OCI-LY3 (cell line): ENCODE data around the gene DNAH5.

Experiments used
- H2AFZ ChIP-seq: fragments of 200-600, 300-600 bp; shearing (Covaris generic); 2 replicates; pipeline ENCODE4 v1.6.0; 2014; ENCODE audit warnings: antibody characterized with exemption, low read depth, low read length
- H3K27ac ChIP-seq: fragments of 200-600, 300-600 bp; sonication (generic); 2 replicates; pipeline ENCODE4 v1.5.1; 2014; ENCODE audit warnings: mild to moderate bottlenecking, low read length, moderate library complexity, mixed read lengths
- H3K27me3 ChIP-seq: fragments of 200-600, 300-600 bp; sonication (generic); 2 replicates; pipeline ENCODE4 v1.6.1; 2014; ENCODE audit warnings: low read depth, low read length, mixed read lengths
- H3K36me3 ChIP-seq: fragments of 200-600, 300-600 bp; sonication (generic); replicated peaks from 2 replicates; pipeline ENCODE3; 2014; ENCODE audit warnings: low read depth, low read length, mixed read lengths
- H3K4me1 ChIP-seq: fragments of 300-600, 200-600 bp; sonication (generic); 2 replicates; pipeline ENCODE4 v1.6.1; 2014; ENCODE audit warnings: low read length, mixed read lengths
- H3K4me2 ChIP-seq: fragments of 200-600, 300-600 bp; sonication (generic); 2 replicates; pipeline ENCODE4 v1.6.1; 2014; ENCODE audit warnings: low read length, mixed read lengths
- H3K4me3 ChIP-seq: fragments of 300-600, 200-600 bp; sonication (generic); 2 replicates; pipeline ENCODE4 v1.5.1; 2014; ENCODE audit warnings: antibody characterized with exemption, mild to moderate bottlenecking, low read length, moderate library complexity
- H3K79me2 ChIP-seq: fragments of 300-600, 200-600 bp; shearing (Covaris generic); 2 replicates; pipeline ENCODE4 v1.6.1; 2014; ENCODE audit warnings: mild to moderate bottlenecking, low read length, mixed read lengths
- H3K9ac ChIP-seq: fragments of 300-600, 200-600 bp; shearing (Covaris generic); 2 replicates; pipeline ENCODE4 v1.6.0; 2014; ENCODE audit warnings: mild to moderate bottlenecking, low read length, moderate library complexity
- H3K9me3 ChIP-seq: fragments of 200-600, 300-600 bp; shearing (Covaris generic); 2 replicates; pipeline ENCODE4 v1.6.1; 2014; ENCODE audit warnings: low read length, mixed read lengths; ENCODE audit not compliant: insufficient read depth
- H4K20me1 ChIP-seq: fragments of 200-600, 300-600 bp; sonication (generic); 2 replicates; pipeline ENCODE4 v1.6.1; 2016; ENCODE audit warnings: low read length, mixed read lengths; ENCODE audit not compliant: insufficient read depth
- CTCF ChIP-seq: fragments of 200-600, 300-600 bp; sonication (generic); IDR thresholded peaks from 2 replicates; pipeline ENCODE4 v1.5.1; 2014; ENCODE audit warnings: antibody characterized with exemption, low read length, low read depth
- EZH2phosphoT487 ChIP-seq: fragments of 200-600 bp; shearing (Covaris generic); IDR thresholded peaks from 2 replicates; pipeline ENCODE4 v1.6.1; 2018; ENCODE audit warnings: antibody characterized with exemption, mixed run types, low read depth

The DNAH5 gene

GRCh38 chr5:13909271-13909670 lies 35.2 kb downstream of the DNAH5 start:
- no peaks in the 10 kb centered on the region for H3K9me3 ChIP-seq
- H2AFZ ChIP-seq: no peak overlapping the region
- H3K4me2 ChIP-seq: no peak overlapping the region
- H4K20me1 ChIP-seq: no peaks in the 10 kb centered on the region
- H3K4me3 ChIP-seq: no peak overlapping the region
- TF ChIP-seq EZH2phosphoT487 (no peak), CTCF (no peak)
- no peaks in the 10 kb centered on the region for H3K27me3 ChIP-seq
- no peak overlapping the region for H3K9ac ChIP-seq
- H3K79me2 ChIP-seq: no peaks in the 10 kb centered on the region
- H3K4me1 ChIP-seq: no peaks in the 10 kb centered on the region
- H3K27ac ChIP-seq: no peak overlapping the region
- no peaks in the 10 kb centered on the region for H3K36me3 ChIP-seq

- Histone ChIP-seq H3K9me3 (no peaks in the 10 kb centered on the region), H3K36me3 (no peaks in the 10 kb centered on the region), H2AFZ (no peak overlapping the region), H3K27ac (no peak overlapping the region), H3K9ac (no peak overlapping the region), H3K4me3 (no peak overlapping the region), H3K27me3 (no peaks in the 10 kb centered on the region), H3K4me2 (no peak overlapping the region), H4K20me1 (no peaks in the 10 kb centered on the region), H3K4me1 (no peaks in the 10 kb centered on the region), H3K79me2 (no peaks in the 10 kb centered on the region)
- no peak for TF ChIP-seq EZH2phosphoT487
- TF ChIP-seq CTCF: no peak
Measured at GRCh38 chr5:13898569-13898968, 45.9 kb downstream of the DNAH5 start.

GRCh38 chr5:13878357-13878756 lies 66.1 kb downstream of the DNAH5 start:
- no peaks in the 10 kb centered on the region for H3K4me1 ChIP-seq
- no peaks in the 10 kb centered on the region for H3K9me3 ChIP-seq
- no peaks in the 10 kb centered on the region for H4K20me1 ChIP-seq
- no peak overlapping the region for H3K9ac ChIP-seq
- no peak overlapping the region for H3K27ac ChIP-seq
- H3K4me3 ChIP-seq: no peak overlapping the region
- no peaks in the 10 kb centered on the region for H3K36me3 ChIP-seq
- no peaks in the 10 kb centered on the region for H3K79me2 ChIP-seq
- no peak overlapping the region for H2AFZ ChIP-seq
- no peak overlapping the region for H3K4me2 ChIP-seq
- TF ChIP-seq EZH2phosphoT487: no peak
- TF ChIP-seq CTCF: no peak
- no peaks in the 10 kb centered on the region for H3K27me3 ChIP-seq

GRCh38 chr5:13866792-13867191 lies 77.7 kb downstream of the DNAH5 start:
- no peaks in the 10 kb centered on the region for H4K20me1 ChIP-seq
- H3K79me2 ChIP-seq: no peaks in the 10 kb centered on the region
- H3K27ac ChIP-seq: no peak overlapping the region
- no peaks in the 10 kb centered on the region for H3K36me3 ChIP-seq
- no peak overlapping the region for H3K4me3 ChIP-seq
- no peak overlapping the region for H3K9ac ChIP-seq
- no peak for TF ChIP-seq EZH2phosphoT487
- TF ChIP-seq CTCF: no peak
- H3K9me3 ChIP-seq: no peaks in the 10 kb centered on the region
- no peaks in the 10 kb centered on the region for H3K27me3 ChIP-seq
- H2AFZ ChIP-seq: no peak overlapping the region
- H3K4me2 ChIP-seq: no peak overlapping the region
- H3K4me1 ChIP-seq: no peaks in the 10 kb centered on the region
